Stimulated activated CD4-positive, alpha-beta T cell treated with anti-CD3 and anti-CD28 coated beads, TNF-alpha, amount 100 ng/mL, for 24 hours (primary cell): ENCODE data around the gene PPL.
"Not testable (repeated sequence)": the region's sequence is repeated elsewhere in the genome, so short reads cannot be mapped to it uniquely, and the experiment has no call there.

ENCODE experiments used
- DNase-seq, 3 experiments: peaks; one replicate each; pipeline ENCODE4 v3.0.0-alpha.2; 2020; ENCODE audit warnings: low read depth in 3 of 3

PPL gene

DNA sequence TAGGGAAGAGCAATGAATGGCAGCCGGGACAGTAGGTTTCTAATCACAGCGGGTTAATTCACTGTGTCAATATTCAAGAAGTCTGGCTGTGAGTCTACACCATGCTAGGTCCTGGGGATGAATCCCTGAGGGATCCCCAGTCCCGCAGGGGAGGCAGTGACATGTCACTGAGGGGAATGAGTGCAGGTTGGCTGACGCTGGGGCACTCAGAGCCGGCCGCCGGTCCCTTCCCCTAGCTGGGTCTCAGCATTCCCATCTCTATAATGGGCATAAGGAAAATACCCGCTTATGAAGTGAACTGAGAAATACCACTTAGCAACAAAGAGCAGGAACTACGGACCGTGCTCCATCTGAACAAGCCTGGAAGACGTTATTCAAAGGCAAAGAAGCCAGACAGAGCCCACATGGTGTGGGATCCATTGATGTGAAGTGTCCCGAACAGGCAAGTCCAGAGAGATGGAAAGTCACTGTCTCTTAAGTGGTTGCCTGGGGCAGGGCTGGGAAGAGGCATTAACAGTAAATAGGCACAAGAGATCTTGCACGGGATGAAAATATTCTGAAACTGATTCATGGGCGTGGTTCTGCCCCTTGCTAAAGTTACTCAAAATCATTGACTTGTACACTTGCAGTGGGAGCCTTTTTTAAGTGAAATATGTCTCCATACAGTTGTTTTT is 31.9 kb downstream of the PPL start:
- no peak for DNase-seq

DNA sequence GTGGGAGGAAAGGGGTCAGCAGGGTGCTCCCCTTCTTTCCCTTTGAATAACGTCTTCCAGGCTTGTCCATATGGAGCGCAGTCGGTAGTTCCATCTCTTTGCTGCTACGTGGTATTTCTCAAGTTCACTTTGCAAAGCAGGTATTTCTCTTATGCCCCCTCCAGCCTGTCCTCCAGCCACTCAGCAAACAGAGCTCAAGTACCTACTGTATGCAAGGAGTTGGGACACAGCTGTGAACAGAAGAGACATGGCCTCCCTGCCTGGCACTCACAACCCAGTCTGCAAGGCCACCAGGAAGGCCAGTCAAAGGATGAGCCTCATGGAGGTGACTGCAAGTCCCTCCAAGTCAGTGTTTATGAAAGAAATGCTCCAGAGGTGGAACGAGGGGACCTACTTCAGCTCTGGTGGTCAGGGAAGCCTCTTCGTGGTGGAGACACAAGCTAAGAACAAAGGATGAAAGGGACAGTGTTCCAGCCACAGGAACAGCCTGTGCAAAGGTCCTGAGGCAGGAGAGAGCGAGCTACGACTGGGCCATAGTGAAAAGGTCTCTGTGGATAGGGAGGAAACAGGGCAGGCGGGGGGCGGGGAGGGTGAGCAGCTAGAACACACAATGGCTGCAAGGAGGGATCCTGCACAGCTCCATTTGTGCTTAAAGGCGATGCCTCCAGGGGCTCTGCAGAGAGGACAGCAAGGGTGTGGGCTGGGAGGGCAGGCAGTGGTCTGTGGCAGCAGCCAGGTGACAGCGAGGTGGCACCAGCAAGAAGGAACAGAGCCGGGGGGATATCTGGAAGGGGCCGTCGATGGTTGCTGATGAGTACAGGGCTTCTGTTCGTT is 32.6 kb downstream of the PPL start:
- no peak for DNase-seq

DNA sequence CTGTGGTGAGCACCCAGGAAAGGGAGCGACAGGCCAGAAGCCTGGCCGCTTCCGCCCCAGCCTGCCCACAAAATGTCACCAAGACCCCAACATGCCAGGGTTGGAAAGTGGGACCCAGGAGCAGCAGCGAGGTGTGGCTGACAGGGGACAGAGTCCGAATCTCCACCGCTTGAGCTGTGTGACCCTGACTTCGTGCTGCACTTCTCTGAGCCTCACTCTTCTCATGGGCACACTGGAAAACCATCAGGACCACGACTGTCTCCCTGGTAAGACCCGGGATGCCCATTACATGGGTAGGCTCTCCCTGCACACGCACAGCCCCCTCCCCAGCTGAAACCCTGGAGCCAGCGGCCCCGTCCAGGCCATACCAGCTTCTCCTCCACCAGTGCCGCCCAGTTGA is 34.9 kb downstream of the PPL start:
- DNase-seq: no peak

DNA sequence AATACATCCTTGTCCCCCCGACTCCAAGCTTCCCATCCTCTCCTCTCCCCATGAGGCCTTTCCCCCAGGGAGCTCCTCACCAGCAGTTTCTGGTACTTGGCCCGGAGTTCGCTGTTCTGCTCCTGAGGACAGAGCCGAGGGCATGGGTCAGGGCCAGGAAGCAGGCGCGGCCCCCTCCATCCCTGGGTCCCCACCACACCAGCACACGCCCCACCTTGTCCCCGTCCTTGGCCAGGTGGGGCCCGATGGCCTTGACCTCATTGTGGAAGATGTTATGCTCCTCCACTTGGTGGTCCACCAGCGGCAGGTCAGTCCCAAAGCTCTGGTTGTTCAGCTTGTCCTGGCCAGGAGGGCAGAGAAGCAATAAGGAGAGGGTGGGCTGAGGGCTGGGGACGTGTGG is 36.2 kb downstream of the PPL start:
- DNase-seq: no peak

DNA sequence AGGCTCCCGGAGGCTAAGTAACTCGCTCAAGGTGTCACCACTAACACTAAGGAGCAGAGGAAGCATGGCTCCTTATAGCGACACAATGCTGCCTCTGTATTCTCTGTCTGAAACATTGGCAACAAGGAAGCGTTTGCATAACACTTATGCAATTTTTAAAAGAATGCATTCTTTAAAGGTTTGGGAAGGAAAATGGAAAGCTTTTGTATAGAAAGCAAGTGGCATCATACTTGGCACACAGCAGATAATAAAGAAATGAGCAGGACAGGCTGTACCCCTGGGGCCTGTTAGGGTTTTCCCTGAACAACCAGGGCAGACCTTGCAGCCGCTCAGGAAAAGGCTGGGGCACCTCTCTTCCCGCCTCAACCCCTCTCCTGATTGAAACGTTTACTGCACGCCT is 36.9 kb downstream of the PPL start:
- no peak for DNase-seq

DNA sequence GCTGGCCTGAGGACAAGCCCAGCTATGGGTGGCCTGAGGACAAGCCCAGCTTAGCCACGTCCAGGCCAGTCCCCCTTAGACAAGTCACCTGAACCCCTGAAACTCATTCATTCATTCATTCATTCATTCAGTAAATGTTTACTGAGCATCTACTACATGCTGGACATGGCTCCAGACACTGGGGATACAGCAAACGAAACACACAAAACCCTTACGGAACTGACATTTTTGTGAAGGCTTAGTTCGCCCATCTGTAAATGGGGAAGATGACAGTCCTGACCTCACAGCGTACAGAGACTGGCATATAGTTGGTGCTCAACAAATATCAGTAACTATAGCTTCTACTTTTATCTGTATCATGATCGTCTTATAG is 37.5 kb downstream of the PPL start:
- DNase-seq: no peak

DNA sequence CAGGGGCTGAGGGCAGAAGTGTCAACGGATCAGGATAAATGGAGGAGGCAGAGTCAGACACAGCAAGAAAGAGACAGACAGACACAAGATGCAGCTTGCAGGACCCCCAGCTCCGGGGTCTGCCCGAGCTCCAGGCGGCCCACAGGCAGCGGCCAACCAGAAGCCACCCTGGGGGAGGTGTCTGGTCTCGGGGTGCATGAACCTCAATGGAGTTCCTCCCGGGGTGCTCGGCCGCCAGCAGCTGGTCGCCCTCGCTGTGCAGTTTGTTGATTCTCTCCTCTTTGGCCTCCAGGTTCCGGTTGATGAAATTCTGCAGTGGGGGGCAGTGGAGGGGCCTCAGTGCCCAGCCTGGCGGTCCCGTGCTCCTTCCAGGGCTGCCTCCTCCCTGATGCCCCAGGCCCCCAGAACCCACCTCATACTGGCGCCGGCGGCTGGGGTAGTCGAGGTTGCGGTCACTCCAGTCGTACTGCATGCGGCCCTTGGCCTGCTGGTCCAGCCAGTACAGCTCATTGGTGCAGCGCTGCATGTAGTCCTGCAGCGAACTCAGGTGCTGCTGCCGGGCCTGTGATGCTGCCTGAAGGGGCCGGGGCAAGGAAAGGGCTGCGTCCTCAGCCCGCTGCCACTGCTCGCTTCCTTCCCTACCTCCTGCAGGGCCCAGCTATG is 38.0 kb downstream of the PPL start:
- no peak for DNase-seq

DNA sequence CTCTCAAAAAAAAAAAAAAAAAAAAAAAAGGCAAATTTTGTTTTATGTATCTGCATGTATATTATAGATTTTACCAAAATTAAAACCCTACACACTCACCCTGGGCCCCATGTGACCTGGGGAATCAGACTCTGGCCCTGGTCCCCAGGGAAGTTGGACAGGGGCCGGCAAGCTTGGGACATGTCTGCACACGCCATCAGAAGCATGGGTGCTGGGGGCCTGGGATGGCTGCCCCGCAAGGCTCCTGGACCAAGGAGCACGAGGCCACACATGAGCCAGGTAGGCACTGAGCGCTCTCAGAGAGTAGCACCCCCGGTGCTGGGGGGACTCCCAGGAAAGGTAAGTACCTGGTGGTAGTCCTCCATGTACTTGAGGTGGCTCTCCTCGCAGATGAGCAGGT is 39.6 kb downstream of the PPL start:
- no peak for DNase-seq

DNA sequence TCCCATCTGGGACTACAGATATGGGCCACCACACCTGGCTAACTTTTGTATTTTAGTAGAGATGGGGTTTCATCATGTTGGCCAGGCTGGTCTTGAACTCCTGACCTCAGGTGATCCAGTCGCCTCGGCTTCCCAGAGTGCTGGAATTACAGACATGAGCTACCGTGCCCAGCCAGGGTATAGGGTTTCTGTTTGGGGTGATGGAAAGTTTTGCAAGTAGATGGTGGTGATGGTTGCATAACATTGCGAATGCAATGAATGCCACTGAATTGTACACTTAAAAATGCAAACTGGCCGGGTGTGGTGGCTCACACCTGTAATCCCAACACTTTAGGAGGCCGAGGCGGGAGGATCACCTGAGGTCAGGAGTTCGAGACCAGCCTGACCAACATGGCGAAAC is 40.2 kb downstream of the PPL start:
- not testable (repeated sequence) for DNase-seq

DNA sequence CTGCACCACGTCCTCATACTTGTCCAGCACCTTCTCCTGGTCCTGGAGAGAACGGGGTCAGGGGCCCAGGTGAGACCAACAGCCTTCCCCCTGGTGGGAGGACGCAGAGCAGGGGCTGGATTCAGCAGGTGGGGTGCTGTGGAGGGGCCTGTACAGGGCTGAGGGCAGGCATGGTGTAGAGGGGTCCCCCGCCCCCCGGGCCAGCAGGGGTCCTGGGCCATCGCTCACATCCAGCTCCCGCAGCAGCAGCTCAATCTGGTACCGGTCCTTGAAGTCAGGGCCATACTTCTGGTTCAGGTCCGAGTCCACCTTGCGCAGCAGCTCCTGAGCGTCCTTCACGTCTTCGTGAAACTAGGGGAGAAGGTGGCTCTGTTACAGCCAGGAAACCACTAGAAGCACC is 41.6 kb downstream of the PPL start:
- no peak for DNase-seq

DNA sequence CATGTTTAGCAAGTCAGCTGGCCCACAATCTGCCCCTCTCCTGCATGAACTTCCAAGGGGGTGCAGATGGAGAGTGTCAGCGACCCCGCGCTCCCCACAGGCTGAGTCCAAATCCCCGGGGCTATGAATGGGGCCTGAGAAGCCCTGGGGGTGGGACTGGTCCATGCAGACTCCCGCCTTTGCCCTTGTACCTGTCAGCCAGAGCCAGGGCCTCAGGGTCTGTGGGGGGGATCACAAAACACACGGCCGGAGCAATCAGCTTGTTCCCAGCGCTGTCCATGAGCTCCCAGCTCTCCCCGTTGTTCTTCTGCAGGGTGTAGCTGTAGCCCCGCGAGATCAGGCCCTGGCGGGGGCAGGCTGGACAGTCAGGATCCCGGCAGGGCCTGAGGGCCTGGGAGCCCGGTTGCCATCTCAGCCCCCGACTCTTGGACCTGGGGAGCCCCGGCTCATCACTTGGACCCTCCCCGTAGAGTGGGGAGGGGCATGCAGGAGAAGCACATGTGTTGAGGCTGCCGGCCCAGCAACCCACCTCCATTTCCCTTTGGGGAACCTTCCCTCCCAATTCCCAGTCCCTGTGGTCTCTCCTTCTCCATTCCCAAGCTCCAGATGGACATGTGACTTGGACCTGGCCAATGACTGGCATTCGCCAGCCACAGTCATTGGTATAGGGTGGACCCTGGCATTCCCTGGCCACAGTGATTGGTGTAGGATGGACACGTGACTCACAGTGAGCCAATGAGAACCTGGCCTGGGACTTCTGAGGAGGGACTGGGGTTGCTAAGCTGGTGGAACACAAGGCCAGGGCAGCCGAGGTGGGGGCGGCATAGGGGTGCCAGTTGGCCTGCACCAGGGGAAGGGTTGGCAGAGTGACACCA is 42.4 kb downstream of the PPL start:
- no peak for DNase-seq

DNA sequence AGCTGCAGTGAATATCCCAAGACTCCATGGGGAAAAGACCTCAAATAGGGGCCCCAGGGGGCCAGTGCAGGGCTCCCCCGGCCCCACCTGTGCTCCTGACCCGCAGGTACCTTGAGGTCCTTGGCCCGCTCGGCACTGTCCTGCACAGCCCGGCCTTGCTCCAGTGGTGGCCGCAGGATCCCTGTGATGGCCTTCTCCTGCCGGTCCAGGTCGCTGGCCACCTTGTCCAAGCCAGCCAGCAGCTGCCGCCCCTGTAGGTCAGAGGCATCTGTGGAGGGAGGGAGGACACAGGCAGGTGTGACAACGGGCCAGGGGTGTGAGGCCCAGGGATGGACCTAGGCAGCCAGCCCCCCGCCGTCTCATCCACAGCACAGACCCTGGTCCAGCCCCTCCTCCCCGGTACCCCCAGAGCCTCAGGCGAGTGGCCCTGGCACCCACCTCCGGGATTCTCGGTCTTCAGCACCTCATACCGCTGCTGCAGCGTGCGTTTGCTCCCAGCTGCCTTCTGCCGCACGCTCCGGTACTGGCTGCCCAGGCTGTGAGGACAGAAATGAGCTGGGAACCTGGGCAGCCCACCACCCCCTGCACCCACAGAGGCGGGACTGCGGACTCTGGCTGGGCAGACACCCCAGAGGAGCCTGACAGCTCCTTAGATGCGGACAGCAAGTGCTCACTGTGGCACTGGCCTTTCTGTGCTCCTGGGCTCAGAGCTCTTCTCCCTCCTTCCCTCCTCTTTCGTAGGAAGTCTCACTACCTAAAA is 43.7 kb downstream of the PPL start:
- DNase-seq: no peak

DNA sequence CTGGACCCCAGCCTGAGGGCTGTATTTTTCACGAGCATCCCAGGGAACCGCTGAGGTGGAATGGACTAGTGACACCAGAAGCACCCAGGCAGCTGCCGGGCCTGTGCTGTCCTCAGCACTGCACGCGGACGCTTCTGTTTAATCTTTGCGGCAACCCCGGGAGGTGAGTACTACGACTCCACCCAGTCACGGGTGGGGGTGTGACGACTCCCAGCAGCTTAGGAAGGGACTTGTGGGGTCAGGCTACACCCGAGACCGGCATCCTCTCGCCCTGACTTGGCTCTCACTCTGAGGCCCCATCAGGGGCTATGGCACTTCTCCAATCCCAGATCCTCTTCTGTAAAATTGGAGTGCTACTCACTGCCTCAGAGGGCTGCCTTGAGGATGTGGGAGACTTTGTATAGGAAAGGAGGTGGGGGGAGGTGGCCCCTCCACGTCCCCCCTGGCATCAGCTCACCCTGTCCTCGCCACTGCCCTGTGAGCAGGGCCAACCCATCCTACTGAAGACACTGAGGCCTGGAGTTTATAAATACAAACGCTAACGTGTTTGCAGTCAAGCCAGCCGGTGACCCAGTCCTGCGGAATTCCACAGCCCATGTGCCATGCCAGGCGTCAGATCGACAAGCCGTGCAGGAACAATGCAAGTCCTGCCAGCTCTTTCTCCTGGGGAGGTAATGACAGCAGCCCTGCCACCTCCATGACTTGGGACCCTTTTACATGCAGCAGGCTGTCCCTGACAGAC is 44.4 kb downstream of the PPL start:
- no peak for DNase-seq

DNA sequence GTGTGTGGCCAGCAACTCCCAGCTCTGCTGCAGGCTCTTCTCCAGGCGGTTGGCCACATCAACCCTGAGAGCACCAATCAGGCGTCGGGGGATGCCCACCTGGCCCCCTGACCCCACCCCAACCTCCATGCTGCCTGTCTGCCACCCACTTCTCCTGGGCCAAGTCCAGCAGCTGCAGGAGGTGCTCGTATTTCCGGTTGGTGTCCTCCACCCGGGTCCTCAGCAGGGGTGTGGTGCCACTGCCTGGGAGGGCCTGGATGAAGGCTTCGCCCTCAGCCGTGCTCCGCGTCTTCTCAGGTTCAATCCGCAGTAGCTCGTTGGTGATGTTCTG is 45.1 kb downstream of the PPL start:
- no peak for DNase-seq

DNA sequence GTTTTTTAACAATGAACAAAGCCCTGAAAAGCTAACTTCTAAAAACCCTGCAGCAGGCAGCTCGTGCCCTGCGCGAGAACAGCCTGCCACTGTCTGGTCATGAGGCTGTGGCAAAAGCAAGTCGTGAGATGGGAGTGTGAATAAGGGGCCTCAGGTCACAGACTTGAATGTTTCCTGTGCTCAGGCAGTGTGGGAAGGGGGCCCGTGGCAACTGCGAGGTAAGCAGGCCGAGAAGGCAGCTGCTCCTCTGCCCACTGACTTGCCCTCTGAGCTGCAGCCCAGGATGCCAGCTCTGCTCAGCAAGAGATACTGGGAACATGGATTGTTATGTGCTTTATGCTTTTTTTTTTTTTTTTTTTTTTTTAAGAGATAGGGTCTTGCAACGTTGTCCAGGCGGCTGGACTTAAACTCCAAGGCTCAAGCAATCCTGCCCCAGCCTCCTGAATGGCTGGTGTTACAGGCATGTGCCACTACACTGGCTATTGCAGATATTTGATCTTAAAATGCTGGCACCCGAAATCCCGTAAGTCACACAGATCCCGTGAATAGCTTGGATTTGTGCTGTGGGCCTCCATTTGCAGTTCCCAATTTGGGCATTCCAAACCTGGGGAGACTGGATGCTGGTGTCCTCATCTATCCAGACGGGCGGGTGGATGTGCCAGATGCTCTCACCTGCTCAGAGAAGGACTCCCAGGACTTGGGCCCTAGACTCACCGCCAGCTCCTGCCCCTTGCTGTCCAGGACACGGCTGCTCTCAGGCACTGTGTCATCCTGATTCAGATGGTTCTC is 45.7 kb downstream of the PPL start:
- no peak for DNase-seq

DNA sequence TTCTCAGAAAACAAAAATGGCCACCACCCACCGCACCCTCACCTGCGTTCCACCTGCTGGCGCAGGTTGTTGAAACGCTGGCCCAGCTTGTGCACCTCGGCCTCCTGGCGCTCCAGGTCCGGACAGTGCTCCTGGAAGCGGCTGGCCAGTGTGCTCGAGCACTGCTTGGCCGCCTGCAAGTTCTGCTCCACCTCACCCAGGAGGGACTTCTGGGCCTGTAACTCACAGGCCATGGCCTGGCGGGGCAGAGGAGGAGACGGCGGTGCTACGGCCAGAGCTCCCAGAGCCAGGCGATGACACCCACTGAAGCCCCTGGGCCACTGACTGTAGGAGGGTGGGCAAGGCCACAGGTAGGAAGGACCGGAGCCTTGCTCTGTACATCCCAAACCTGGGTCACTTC is 46.3 kb downstream of the PPL start:
- DNase-seq: no peak

DNA sequence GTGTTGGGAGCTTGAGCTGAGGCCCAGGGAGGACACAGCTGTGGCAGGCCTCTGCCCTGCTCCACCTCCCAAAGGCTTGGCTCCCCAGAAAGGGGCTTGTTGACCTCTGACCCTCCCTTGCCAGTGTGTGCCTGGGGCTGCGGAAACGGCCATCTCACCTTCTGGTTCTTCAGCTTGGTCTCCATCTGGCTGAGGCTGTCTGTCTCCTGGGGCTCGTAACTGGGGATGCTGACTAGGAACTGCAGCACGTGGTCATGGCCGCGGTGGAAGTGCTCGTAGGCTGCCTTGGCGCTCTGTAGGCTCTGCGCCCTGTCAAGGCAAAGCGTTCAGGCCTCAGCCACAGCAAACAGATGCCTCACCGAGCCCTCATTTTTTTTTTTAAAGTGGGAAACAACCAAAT is 46.9 kb downstream of the PPL start:
- DNase-seq: no peak

DNA sequence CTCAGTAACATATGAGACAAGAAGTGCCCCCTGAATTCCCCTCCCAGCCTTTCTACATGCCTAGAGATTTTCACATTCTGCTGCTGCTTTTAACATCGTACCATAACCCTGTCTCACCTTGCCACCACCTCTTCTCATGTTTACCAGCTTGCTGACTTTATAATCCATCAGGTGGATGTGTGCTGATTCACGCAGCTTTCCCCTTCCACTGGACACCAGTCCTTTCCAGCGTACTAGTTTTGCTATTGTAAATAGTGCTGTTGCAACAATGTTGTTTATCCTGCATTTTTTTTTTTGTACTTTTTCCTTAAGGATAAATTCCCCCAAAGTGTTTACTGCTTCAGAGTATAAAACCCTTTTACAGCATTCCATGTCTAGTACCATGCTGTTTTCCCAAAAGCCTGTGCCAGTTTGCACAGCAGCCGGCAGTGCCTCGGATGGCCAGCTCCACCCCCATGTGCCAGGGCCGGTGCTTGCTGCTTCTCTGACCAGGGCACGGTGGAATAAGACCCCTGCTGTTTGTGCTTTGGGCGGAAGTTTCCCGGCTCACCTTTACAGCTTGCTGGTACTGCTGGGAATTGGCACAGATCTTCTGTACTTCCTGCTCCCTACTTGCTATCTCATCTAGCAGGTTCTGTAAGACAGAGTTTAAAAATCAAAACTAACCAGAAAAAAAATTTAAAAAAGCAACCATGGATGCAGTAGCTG is 48.4 kb downstream of the PPL start:
- no peak for DNase-seq

DNA sequence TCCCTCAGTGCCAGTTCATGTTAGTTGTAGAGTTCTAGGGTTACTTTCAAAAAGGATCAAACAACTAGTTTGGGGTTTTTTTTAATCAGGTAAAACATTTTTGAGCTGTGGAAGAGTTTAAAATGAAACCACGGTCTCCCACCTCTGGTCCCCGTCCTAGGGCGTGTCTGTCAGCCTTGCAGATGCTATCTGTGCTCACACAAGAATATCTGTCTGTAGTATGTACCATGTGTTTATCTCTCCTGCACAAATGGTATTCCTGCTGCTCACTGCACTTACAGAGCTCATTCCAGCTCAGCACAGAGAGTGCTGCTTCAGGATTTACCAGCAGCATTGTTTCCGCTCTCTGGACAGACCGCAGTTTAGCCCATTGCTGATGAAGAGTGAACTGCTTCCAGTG is 50.8 kb downstream of the PPL start:
- DNase-seq: no peak
